ENCODE data around the gene ENTPD6.
"Not testable (repeated sequence)": the region's sequence is repeated elsewhere in the genome, so short reads cannot be mapped to it uniquely, and the experiment has no call there.

Gene ENTPD6

DNA sequence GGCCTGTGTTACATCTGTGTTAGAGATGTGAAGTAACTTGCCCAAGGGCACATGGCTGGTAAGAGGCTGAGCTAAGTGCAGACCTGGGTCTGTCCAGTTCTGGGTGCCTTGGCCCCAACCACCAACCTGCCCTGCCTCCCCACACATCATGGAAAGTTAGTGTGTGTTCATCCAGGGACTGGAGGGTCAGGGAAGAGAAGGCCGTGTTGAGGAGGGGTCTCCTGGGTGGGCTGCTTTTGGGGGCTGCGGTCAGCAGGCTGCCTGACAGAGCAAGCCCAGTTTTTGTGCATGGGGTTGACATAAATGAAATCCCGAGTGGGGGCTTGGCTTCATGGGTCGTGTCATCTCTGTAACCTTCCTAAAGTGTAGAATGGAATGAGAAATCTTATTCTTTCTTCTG is 63.3 kb downstream of the ENTPD6 start:
- no peaks in the 10 kb centered on the region for H3K27me3 ChIP-seq

GRCh38 chr20:25259358-25259757 is 63.8 kb downstream of the ENTPD6 start:
- Histone ChIP-seq H3K36me3 (peaks cover 57% of the 10 kb centered on the region), H3K27me3 (no peaks in the 10 kb centered on the region), H3K4me3 (no peak overlapping the region), H3K27ac (no peak overlapping the region), H3K4me2 (no peak overlapping the region), H3K4me1 (peaks cover 35% of the 10 kb centered on the region), H4K20me1 (peaks cover 55% of the 10 kb centered on the region), H3K9ac (no peak overlapping the region), H3K9me3 (peaks cover 47% of the 10 kb centered on the region)
- TF ChIP-seq Cebpa-rat (IDR thresholded peaks at IDR 0.05), result no peak

More for the DNA sequence above, 63.3 kb downstream of the ENTPD6 start:
- H3K27ac ChIP-seq, result no peak overlapping the region
- no peak for TF ChIP-seq Cebpa-rat (IDR thresholded peaks at IDR 0.05)
- H4K20me1 ChIP-seq, result peaks cover 60% of the 10 kb centered on the region
- no peak overlapping the region for H3K9ac ChIP-seq
- H3K4me2 ChIP-seq, result no peak overlapping the region
- peaks cover 57% of the 10 kb centered on the region for H3K36me3 ChIP-seq
- H3K4me3 ChIP-seq, result no peak overlapping the region
- H3K4me1 ChIP-seq, result peaks cover 40% of the 10 kb centered on the region
- peaks cover 42% of the 10 kb centered on the region for H3K9me3 ChIP-seq

DNA sequence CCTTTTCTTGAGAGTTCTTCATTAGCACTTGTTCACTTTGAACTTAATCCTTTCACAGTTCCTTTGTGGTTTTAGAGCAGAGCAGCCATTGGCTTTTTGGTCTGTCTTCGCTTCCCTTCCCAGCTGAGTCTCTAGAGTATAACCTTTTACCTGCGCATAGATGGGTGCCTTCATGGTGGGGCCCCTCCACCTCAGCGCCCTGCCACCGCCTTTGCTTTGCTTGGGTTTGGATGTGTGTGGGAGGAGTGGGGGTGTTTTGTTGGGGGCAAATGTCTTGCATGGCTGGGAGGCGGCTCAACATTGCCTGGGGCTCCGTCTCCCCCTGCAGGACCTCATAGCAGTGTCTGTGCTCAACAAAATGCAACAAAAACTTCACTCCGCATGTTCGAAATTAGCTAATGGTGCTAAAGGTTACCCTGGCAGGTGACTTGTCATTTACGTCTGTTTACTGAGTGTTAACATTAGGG is 64.3 kb downstream of the ENTPD6 start:
- H3K36me3 ChIP-seq, result peaks cover 56% of the 10 kb centered on the region

DNA sequence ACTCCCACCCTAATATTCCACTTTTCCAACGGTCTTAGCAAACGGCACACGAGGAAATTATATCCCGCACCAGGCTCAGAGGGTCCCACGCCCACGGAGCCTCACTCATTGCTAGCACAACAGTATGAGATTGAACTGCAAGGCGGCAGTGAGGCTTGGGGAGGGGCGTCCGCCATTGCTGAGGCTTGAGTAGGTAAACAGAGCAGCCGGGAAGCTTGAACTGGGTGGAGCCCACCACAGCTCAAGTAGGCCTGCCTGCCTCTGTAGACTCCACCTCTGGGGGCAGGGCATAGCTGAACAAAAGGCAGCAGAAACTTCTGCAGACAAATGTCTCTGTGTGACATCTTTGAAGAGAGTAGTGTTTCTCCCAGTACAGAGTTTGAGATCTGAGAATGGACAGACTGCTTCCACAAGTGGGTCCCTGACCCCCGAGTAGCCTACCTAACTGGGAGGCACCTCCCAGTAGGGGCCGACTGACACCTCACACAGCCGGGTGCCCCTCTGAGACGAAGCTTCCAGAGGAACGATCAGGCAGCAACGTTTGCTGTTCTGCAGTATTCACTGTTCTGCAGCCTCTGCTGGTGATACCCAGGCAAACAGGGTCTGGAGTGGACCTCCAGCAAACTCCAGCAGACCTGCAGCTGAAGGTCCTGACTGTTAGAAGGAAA is 65.4 kb downstream of the ENTPD6 start:
- not testable (repeated sequence) for H3K4me2 ChIP-seq, H3K27me3 ChIP-seq, H3K4me3 ChIP-seq, H3K27ac ChIP-seq, H3K9ac ChIP-seq
- Histone ChIP-seq H4K20me1 (peaks cover 40% of the 10 kb centered on the region), H3K36me3 (peaks cover 49% of the 10 kb centered on the region), H3K4me1 (peaks cover 19% of the 10 kb centered on the region), H3K9me3 (peaks cover 55% of the 10 kb centered on the region)

More for the DNA sequence above, 64.3 kb downstream of the ENTPD6 start:
- H3K4me1 ChIP-seq, result peaks cover 30% of the 10 kb centered on the region
- H3K9me3 ChIP-seq, result peaks cover 51% of the 10 kb centered on the region
- no peak overlapping the region for H3K4me2 ChIP-seq
- H3K27me3 ChIP-seq, result no peaks in the 10 kb centered on the region
- peaks cover 51% of the 10 kb centered on the region for H4K20me1 ChIP-seq
- H3K9ac ChIP-seq, result no peak overlapping the region
- TF ChIP-seq Cebpa-rat (IDR thresholded peaks at IDR 0.05), result no peak
- no peak overlapping the region for H3K27ac ChIP-seq
- H3K4me3 ChIP-seq, result no peak overlapping the region

GRCh38 chr20:25269057-25269832 is 73.7 kb downstream of the ENTPD6 start:
- Histone ChIP-seq H3K27me3 (no peaks in the 10 kb centered on the region), H3K4me2 (no peak overlapping the region), H3K9me3 (peaks cover 9% of the 10 kb centered on the region; the same call in 1 of the 2 replicates), H3K36me3 (peaks cover 60% of the 10 kb centered on the region), H4K20me1 (peaks cover 33% of the 10 kb centered on the region), H3K9ac (no peak overlapping the region), H3K27ac (no peak overlapping the region), H3K4me3 (no peak overlapping the region), H3K4me1 (peaks cover 16% of the 10 kb centered on the region)
- no peak for TF ChIP-seq Cebpa-rat (IDR thresholded peaks at IDR 0.05)

GRCh38 chr20:25269833-25270170 is 74.3 kb downstream of the ENTPD6 start:
- H3K36me3 ChIP-seq, result peaks cover 66% of the 10 kb centered on the region
- TF ChIP-seq Cebpa-rat (IDR thresholded peaks at IDR 0.05), result no peak
- H3K4me2 ChIP-seq, result no peak overlapping the region
- no peak overlapping the region for H3K9ac ChIP-seq
- H3K4me3 ChIP-seq, result no peak overlapping the region
- H3K27ac ChIP-seq, result no peak overlapping the region
- H3K9me3 ChIP-seq, result peaks cover 4% of the 10 kb centered on the region; the same call in 1 of the 2 replicates
- peaks cover 39% of the 10 kb centered on the region for H4K20me1 ChIP-seq
- no peaks in the 10 kb centered on the region for H3K27me3 ChIP-seq
- peaks cover 16% of the 10 kb centered on the region for H3K4me1 ChIP-seq

DNA sequence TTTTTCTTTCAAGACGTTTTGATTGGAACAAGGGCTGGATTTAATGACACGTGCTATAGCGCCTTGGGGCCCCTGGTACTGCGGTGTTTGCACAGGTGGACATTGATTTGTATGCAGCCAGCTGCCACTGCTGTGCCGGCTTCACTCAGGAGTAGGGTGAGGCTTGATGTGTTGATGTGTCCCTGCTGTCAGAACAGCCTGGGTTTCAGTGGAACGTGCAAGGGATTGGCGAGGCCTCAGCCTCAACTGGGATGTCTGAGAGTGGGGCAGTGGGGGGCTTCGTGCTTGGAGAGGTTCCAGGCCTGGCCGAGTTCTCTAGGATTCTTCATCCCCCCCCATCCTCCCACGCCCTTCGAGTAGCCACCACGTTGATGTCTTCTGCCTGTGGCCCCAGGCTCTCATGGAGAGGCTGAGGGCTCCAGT is 75.3 kb downstream of the ENTPD6 start:
- Histone ChIP-seq H4K20me1 (peaks cover 48% of the 10 kb centered on the region), H3K4me2 (no peak overlapping the region), H3K9me3 (no peaks in the 10 kb centered on the region), H3K4me1 (peaks cover 16% of the 10 kb centered on the region), H3K36me3 (peaks cover 76% of the 10 kb centered on the region), H3K27ac (no peak overlapping the region), H3K9ac (no peak overlapping the region), H3K4me3 (no peak overlapping the region), H3K27me3 (no peaks in the 10 kb centered on the region)
- no peak for TF ChIP-seq Cebpa-rat (IDR thresholded peaks at IDR 0.05)

DNA sequence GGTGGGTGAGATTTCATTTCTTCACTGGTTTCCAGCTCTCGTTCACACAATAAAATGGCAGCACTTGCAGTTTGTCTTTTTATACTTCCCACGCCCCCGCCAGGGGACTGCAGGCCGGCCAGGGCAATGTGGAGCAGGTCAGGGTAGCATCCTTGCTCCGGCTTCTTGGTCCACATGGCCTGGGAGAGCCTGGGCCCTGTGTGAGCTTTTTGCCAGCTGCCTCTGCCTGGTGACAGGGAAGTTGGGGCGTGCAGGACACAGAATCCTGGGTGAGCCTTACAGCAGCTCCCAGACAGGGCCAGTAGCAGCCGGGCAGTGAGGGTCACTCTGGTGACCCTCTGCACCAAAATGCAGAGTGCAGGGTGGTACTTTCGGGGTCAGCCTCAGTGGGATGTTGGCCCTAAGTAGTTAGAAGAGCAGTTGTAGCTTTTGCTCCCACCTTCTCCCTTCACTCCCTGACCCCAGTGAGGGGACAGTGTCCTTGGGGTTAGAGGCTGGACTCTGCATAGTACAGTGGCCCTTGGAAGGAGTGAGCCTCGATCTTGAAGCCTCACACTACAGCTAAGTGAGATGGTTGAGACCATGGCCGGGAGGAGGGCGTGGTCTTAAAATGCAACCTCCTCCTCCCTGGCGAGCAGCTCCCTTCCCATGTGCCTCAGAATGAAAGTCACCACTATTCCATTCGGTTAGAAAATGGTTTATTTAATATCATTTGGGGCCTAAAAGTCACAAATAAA is 76.1 kb downstream of the ENTPD6 start:
- H3K36me3 ChIP-seq, result peaks cover 85% of the 10 kb centered on the region
- no peak overlapping the region for H3K4me3 ChIP-seq
- H3K27me3 ChIP-seq, result no peaks in the 10 kb centered on the region
- peaks cover 11% of the 10 kb centered on the region for H3K4me1 ChIP-seq
- H3K4me2 ChIP-seq, result no peak overlapping the region
- peaks cover 51% of the 10 kb centered on the region for H4K20me1 ChIP-seq
- H3K9me3 ChIP-seq, result no peaks in the 10 kb centered on the region
- no peak for TF ChIP-seq Cebpa-rat (IDR thresholded peaks at IDR 0.05)
- no peak overlapping the region for H3K27ac ChIP-seq
- H3K9ac ChIP-seq, result no peak overlapping the region

DNA sequence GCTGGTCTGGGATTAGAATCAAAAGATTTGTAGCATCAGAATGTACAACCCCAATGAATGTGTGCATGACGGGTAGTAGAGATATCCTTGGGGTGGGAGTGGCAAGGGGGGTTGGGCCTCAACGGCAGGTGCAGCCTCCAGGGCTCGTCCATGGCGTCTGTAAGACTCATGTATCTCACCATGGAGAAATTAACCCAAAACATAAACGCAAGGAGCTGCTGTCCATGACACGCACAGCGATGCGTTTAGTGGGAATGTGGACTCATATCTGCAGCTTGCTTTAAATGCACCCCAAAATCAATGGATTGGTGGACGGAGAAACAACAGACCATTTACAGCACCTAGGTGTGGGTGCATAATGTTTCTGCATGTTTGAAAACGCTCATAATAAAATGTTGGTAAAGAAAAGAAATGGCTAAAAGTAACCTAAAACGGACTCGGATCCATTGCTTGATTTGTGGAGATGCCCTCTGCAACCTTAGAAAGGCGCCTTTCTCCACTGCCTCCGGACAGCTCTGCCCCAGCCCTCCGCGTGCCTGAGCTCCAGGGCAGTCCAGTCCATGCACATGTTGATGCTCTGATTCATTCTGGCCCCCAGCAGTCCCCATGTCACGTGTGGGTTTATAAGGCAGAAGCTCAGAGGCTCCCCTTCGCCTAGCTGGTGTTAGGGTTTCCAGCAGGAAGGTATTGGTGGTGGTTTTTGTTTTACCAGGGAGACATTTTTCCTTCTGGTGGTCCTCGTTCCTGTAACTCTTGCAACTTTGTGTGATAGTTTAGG is 76.9 kb downstream of the ENTPD6 start:
- no peaks in the 10 kb centered on the region for H3K9me3 ChIP-seq
- H3K9ac ChIP-seq, result no peak overlapping the region
- peaks cover 51% of the 10 kb centered on the region for H4K20me1 ChIP-seq
- no peak overlapping the region for H3K4me2 ChIP-seq
- TF ChIP-seq Cebpa-rat (IDR thresholded peaks at IDR 0.05), result no peak
- H3K36me3 ChIP-seq, result peaks cover 88% of the 10 kb centered on the region
- peaks cover 4% of the 10 kb centered on the region for H3K4me1 ChIP-seq
- H3K4me3 ChIP-seq, result no peak overlapping the region
- H3K27ac ChIP-seq, result no peak overlapping the region
- no peaks in the 10 kb centered on the region for H3K27me3 ChIP-seq
